ENCODE measurements around the gene SPHK2.

GRCh38 chr19:48573163-48573505, 46.2 kb upstream of the SPHK2 start:
- TF ChIP-seq CTCF (IDR thresholded peaks at IDR 0.05 in 2 of 3, conservative IDR thresholded peaks at IDR 0.05 in 1 of 3; ENCODE audit: borderline replicate concordance in 1 of 3, insufficient read depth in 1 of 3, low read depth in 2 of 3, low read length in 2 of 3), result no peak
- TF ChIP-seq POLR2AphosphoS5 (IDR thresholded peaks at IDR 0.05; ENCODE audit: low read depth, low read length), result no peak
- TF ChIP-seq CEBPB (IDR thresholded peaks at IDR 0.05; ENCODE audit: low read depth), result no peak
- no peak for TF ChIP-seq YY1 (IDR thresholded peaks at IDR 0.05; ENCODE audit: extremely low read depth, insufficient replicate concordance, low read depth, low read length)
- no peak for TF ChIP-seq MAX (IDR thresholded peaks at IDR 0.05)
- TF ChIP-seq ZNF274 (IDR thresholded peaks at IDR 0.05; ENCODE audit: low read depth, low read length), result no peak
- TF ChIP-seq CBX3 (IDR thresholded peaks at IDR 0.05; ENCODE audit: low read depth), result no peak
- TF ChIP-seq POLR2A (IDR thresholded peaks at IDR 0.05; ENCODE audit: borderline replicate concordance, extremely low read depth, insufficient read depth, insufficient read length), result no peak
- TF ChIP-seq EZH2phosphoT487 (IDR thresholded peaks at IDR 0.05; ENCODE audit: borderline replicate concordance), result no peak
- no peak for TF ChIP-seq EGR1 (IDR thresholded peaks at IDR 0.05; ENCODE audit: low read depth)
- TF ChIP-seq ZFX (IDR thresholded peaks at IDR 0.05), result no peak
